T-cell (primary cell): ENCODE data around the gene HSPA1L. TPM values are rescaled to one million over a fixed set of nuclear protein-coding genes. Genes with fewer than 3 reads are reported as not detected.
"Not testable (repeated sequence)": the region's sequence is repeated elsewhere in the genome, so short reads cannot be mapped to it uniquely, and the experiment has no call there.

Source experiments
- ATAC-seq, 4 experiments: fragments of 200-7000 bp in 3 of 4; fragments of 150-1000 bp in 1 of 4; cut with Tn5 transposase; replicated peaks in 1 of 4; 1 replicate in 3 of 4; 2 replicates in 1 of 4; pipeline ENCODE4 v1.10.0; 2021; ENCODE audit warnings: moderate library complexity in 3 of 4, mild to moderate bottlenecking in 2 of 4, moderate number of reproducible peaks in 1 of 4
- CTCF ChIA-PET, 2 donors: fragments of 300-600 bp; sonication (Branson Sonifier 250); formaldehyde crosslinking; loops; one replicate each; lab custom pipeline; 2022; ENCODE audit warnings: antibody characterized with exemption in 2 of 2; lab: Charles Lee
- POLR2A ChIA-PET, 2 donors: fragments of 300-600 bp; sonication (Branson Sonifier 250); formaldehyde crosslinking; loops; one replicate each; lab custom pipeline; 2022; ENCODE audit warnings: antibody characterized with exemption in 2 of 2; lab: Charles Lee
- DNase-seq, 35 experiments: peaks; one replicate each; pipeline versions ENCODE4 v3.0.0 to v3.0.0-alpha.2; 2013 to 2023
- H3K27ac ChIP-seq: one replicate; pipeline ENCODE4 v1.5.1; 2013; ENCODE audit warnings: low read length
- H3K27me3 ChIP-seq, 2 experiments: replicated peaks in 1 of 2; 1 replicate in 1 of 2; 2 replicates in 1 of 2; pipeline versions ENCODE4 v1.6.1 to v1.7.0; 2013; ENCODE audit warnings: low read length in 1 of 2, mixed read lengths in 1 of 2; ENCODE audit not compliant: control insufficient read depth in 2 of 2, insufficient read depth in 2 of 2; ENCODE audit errors: extremely low read depth in 1 of 2
- H3K36me3 ChIP-seq, 2 donors: 1 replicate in 1 of 2; 2 replicates in 1 of 2; pipeline versions ENCODE4 v1.6.1 to v1.7.0; 2013; ENCODE audit warnings: low read length in 1 of 2; ENCODE audit not compliant: control insufficient read depth in 2 of 2, insufficient read depth in 1 of 2; ENCODE audit errors: extremely low read depth in 1 of 2
- H3K4me1 ChIP-seq, 2 experiments: 1 replicate in 1 of 2; 2 replicates in 1 of 2; pipeline versions ENCODE4 v1.6.1 to v1.7.0; 2013; ENCODE audit warnings: low read length in 2 of 2, mixed read lengths in 1 of 2; ENCODE audit not compliant: insufficient read depth in 2 of 2, control insufficient read depth in 1 of 2; ENCODE audit errors: extremely low read depth in 1 of 2
- H3K4me3 ChIP-seq, 2 donors: 1 replicate in 1 of 2; 2 replicates in 1 of 2; pipeline versions ENCODE4 v1.5.1 to v1.7.0; 2013; ENCODE audit warnings: mild to moderate bottlenecking in 2 of 2, low read length in 1 of 2, moderate library complexity in 1 of 2; ENCODE audit not compliant: control insufficient read depth in 1 of 2; ENCODE audit errors: extremely low read depth in 1 of 2
- H3K9me3 ChIP-seq: 2 replicates; pipeline ENCODE4 v1.7.0; 2013
- H3K27ac Mint-ChIP-seq, 2 donors: one replicate each; pipeline ENCODE4 v1.8.0; 2020 to 2021; ENCODE audit warnings: mild to moderate bottlenecking in 2 of 2, mixed read lengths in 2 of 2
- H3K27me3 Mint-ChIP-seq, 2 donors: one replicate each; pipeline ENCODE4 v1.8.0; 2021 to 2022; ENCODE audit warnings: mixed read lengths in 2 of 2
- H3K36me3 Mint-ChIP-seq: one replicate; pipeline ENCODE4 v1.8.0; 2021; ENCODE audit warnings: mixed read lengths
- H3K4me1 Mint-ChIP-seq, 3 donors: one replicate each; pipeline ENCODE4 v1.8.0; 2020 to 2022; ENCODE audit warnings: mixed read lengths in 3 of 3, mild to moderate bottlenecking in 1 of 3
- H3K4me3 Mint-ChIP-seq, 3 donors: one replicate each; pipeline ENCODE4 v1.8.0; 2020 to 2022; ENCODE audit warnings: mild to moderate bottlenecking in 3 of 3, mixed read lengths in 3 of 3, moderate library complexity in 3 of 3
- H3K9me3 Mint-ChIP-seq, 3 donors: one replicate each; pipeline ENCODE4 v1.8.0; 2020 to 2022; ENCODE audit warnings: mixed read lengths in 3 of 3
- WGBS: methylation state at CpG from one replicate; pipeline ENCODE4 v1.1.5; 2013; ENCODE audit warnings: missing lambda C conversion rate; ENCODE audit not compliant: insufficient coverage; 5-methylcytosine and 5-hydroxymethylcytosine counted together
- total RNA-seq, 35 experiments: library from RNA in 6 of 35; stranded (reverse) in 6 of 35; fragments of 120-200 nt in 1 of 35; gene quantifications; one replicate each; pipeline versions ENCODE4 v1.2.1 to v1.2.4 and lab custom pipeline; 2013 to 2026

HSPA1L gene
- total RNA-seq, 5 donors from 2014 or later (not counting 1 experiment from before 2014, with no cell fraction given) = 2.8 to 8.5 (median 8.1) TPM

DNA sequence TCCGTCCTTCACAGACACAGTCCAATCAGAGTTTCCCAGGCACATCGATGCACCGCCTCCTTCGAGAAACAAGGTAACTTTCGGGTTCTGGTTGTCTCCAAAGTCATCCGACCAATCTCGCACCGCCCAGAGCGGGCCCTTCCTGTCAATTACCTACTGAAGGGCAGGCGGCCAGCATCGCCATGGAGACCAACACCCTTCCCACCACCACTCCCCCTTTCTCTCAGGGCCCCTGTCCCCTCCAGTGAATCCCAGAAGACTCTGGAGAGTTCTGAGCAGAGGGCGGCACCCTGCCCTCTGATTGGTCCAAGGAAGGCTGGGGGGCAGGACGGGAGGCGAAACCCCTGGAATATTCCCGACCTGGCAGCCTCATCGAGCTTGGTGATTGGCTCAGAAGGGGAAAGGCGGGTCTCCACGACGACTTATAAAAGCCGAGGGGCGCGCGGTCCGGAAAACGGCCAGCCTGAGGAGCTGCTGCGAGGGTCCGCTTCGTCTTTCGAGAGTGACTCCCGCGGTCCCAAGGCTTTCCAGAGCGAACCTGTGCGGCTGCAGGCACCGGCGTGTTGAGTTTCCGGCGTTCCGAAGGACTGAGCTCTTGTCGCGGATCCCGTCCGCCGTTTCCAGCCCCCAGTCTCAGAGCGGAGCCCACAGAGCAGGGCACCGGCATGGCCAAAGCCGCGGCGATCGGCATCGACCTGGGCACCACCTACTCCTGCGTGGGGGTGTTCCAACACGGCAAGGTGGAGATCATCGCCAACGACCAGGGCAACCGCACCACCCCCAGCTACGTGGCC lies 12.4 kb upstream of the HSPA1L start, which contains the start of gene HSPA1B:
HSPA1B (plus strand) TSS at position 453 of the 794 bp plus-strand sequence; CDS start at position 666, 213 bp downstream.
- Mint-ChIP-seq H3K36me3 (no peaks in the 10 kb centered on the region), H3K27me3 (no peaks in the 10 kb centered on the region), H3K27ac (peak within 1 kb of the TSS; percentile 98 to 99), H3K4me1 (peaks cover 34 to 49% (median 35%) of the 10 kb centered on the region in 3 donors), H3K9me3 (no peaks in the 10 kb centered on the region), H3K4me3 (peak within 1 kb of the TSS; percentile 86 to 92 (median 92))
- Histone ChIP-seq H3K4me3 (peak within 1 kb of the TSS; percentile 70 to 82), H3K27ac (peak within 1 kb of the TSS; percentile 86), H3K36me3 (no peaks in the 10 kb centered on the region), H3K9me3 (no peaks in the 10 kb centered on the region), H3K4me1 (peaks cover 14 to 43% of the 10 kb centered on the region in 2 experiments), H3K27me3 (no peaks in the 10 kb centered on the region)
- POLR2A ChIA-PET = interaction anchor here (0.6 to 1.1 kb wide), 5 partner anchors 16 to 223 kb away, joined by 3 to 8 read pairs (median 4); partner anchors contain the start of gene LSM2 (in 1 of the 2)
- ATAC-seq (peak; percentile 69 to 77 (median 74)), DNase-seq (peak; percentile 42 to 89 (median 68))
- 0% methylated on average over 37 of the region's 56 CpGs for WGBS
- CTCF ChIA-PET = interaction anchor here in 1 of 2 donors (0.8 to 1.2 kb wide), 3 partner anchors 89 to 229 kb away, joined by 3 to 4 read pairs (median 3); partner anchors contain the start of gene BAG6

- peak; percentile 4 to 18 (median 12) for ATAC-seq
- Mint-ChIP-seq H3K36me3 (no peaks in the 10 kb centered on the region), H3K27ac (peak overlapping the region; percentile 98 to 99), H3K27me3 (no peaks in the 10 kb centered on the region), H3K9me3 (no peaks in the 10 kb centered on the region), H3K4me3 (peak overlapping the region; percentile 86 to 92 (median 92)), H3K4me1 (peaks cover 40 to 54% (median 40%) of the 10 kb centered on the region in 3 donors)
- Histone ChIP-seq H3K27me3 (no peaks in the 10 kb centered on the region), H3K27ac (peak overlapping the region; percentile 86), H3K36me3 (no peaks in the 10 kb centered on the region), H3K4me3 (peak overlapping the region; percentile 70 to 82), H3K9me3 (no peaks in the 10 kb centered on the region), H3K4me1 (peaks cover 17 to 48% of the 10 kb centered on the region in 2 experiments)
- peak in 5 of 35 experiments; percentile 21 to 41 (median 28) for DNase-seq
- WGBS = 0% methylated on average over 5 of the region's 13 CpGs
- ChIA-PET CTCF (interaction anchor here in 1 of 2 donors (0.8 to 1.2 kb wide), 3 partner anchors 97 to 228 kb away, joined by 3 to 4 read pairs (median 3); partner anchors contain the start of gene BAG6), POLR2A (interaction anchor here in 1 of 2 donors (0.6 to 1.2 kb wide), 3 partner anchors 8 to 285 kb away, joined by 3 to 5 read pairs (median 3); partner anchors contain the start of genes DDX39B and LSM2)
Measured at GRCh38 chr6:31826793-31827285, 11.8 kb upstream of the HSPA1L start.

DNA sequence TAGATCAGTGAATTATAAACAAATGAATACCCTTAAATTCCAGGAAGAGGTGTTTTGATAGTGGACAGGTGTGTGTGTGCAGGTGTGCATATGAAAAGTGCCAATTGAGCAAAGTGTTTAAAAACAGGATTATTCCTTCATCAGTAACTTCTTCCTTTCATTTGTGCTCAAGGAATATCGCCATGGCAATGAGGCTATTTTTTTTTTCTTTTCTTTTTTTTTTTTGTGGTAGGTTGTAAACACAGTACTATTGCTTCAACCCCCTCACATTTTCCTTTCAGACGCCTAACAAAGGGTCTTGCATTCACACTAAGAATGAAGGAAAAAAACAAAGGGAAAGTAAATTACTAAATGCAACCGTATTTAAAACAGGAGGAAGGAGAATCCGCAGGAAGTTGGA lies 10.5 kb upstream of the HSPA1L start:
- DNase-seq (no peak), ATAC-seq (no peak)
- H3K27ac Mint-ChIP-seq = peak overlapping the region; percentile 98 to 99
- peaks cover 39 to 57% (median 40%) of the 10 kb centered on the region in 3 donors for H3K4me1 Mint-ChIP-seq
- no CpG with 5 or more reads among the region's 4 CpGs for WGBS
- peak overlapping the region in 1 of 3 donors; percentile 86 for H3K4me3 Mint-ChIP-seq
- Histone ChIP-seq H3K27ac (peak overlapping the region; percentile 8), H3K4me1 (peaks cover 12 to 47% of the 10 kb centered on the region in 2 experiments), H3K27me3 (no peaks in the 10 kb centered on the region), H3K9me3 (no peaks in the 10 kb centered on the region), H3K36me3 (no peaks in the 10 kb centered on the region), H3K4me3 (no peak overlapping the region)
- ChIA-PET POLR2A (interaction anchor here in 1 of 2 donors (0.6 to 0.7 kb wide), 2 partner anchors 17 to 237 kb away, joined by 3 read pairs; no protein-coding TSS in a partner anchor), CTCF (no interaction called here)
- no peaks in the 10 kb centered on the region for H3K36me3 Mint-ChIP-seq
- H3K9me3 Mint-ChIP-seq = no peaks in the 10 kb centered on the region
- no peaks in the 10 kb centered on the region for H3K27me3 Mint-ChIP-seq

GRCh38 chr6:31823592-31824196 lies 8.6 kb upstream of the HSPA1L start:
- H3K27me3 ChIP-seq, DNase-seq, H3K36me3 ChIP-seq, ATAC-seq, H3K4me3 ChIP-seq, H3K9me3 ChIP-seq, H3K9me3 Mint-ChIP-seq, H3K27ac ChIP-seq, H3K36me3 Mint-ChIP-seq, H3K27me3 Mint-ChIP-seq: not testable (repeated sequence)
- peaks cover 10 to 54% of the 10 kb centered on the region in 2 experiments for H3K4me1 ChIP-seq
- peak overlapping the region; percentile 52 to 64 for H3K27ac Mint-ChIP-seq
- POLR2A ChIA-PET = interaction anchor here (0.5 to 0.6 kb wide), 2 partner anchors 11 to 310 kb away, joined by 3 to 6 read pairs; no protein-coding TSS in a partner anchor
- H3K4me1 Mint-ChIP-seq = peaks cover 29 to 62% (median 45%) of the 10 kb centered on the region in 3 donors
- WGBS = no CpG with 5 or more reads among the region's 9 CpGs
- H3K4me3 Mint-ChIP-seq = peak overlapping the region in 1 of 3 donors; percentile 6
- CTCF ChIA-PET = interaction anchor here in 1 of 2 donors (0.6 to 1.9 kb wide), 3 partner anchors 12 to 226 kb away, joined by 3 to 6 read pairs (median 3); partner anchors contain the start of gene LSM2

DNA sequence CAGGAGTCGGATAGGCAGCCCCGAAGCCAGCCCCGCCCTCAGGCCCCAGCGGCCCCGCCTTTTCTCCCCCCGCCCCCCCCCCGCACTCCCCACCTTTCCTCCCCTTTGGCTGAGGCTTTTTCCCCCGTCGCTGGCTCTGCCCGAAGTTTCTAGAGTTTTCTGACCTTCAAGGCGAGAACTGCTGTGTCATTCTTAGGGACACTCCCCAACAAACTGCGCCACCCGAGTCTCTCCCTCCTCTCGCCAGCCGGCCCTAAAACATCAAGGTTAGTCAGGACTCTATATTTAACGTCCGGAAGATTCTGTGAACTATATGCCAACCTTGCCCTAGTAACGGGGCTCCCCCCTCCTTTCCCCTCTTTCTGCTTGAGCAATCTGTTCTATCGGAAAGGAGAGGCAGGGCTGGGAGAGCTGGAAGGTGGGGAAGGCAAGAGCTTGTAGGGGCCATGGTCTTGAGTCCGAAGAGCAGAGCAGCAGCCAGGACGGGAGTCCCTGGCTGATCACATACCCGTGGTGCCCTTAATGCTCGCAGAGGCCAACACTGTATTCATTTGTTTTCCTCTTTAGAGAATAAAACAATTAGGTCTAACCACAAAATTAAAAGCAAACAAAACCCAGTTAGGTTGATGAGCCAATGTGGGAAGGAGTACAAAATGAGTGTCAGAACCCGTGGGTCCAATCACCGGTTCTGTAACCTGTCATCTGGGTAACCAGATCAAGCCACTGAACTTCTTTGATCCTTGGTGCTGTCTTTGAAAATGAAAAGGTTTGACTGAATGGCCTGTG lies 7.1 kb upstream of the HSPA1L start:
- ATAC-seq (peak; percentile 32 to 53 (median 41)), DNase-seq (peak; percentile 32 to 73 (median 45))
- H3K36me3 Mint-ChIP-seq = no peaks in the 10 kb centered on the region
- no peaks in the 10 kb centered on the region for H3K27me3 Mint-ChIP-seq
- Histone ChIP-seq H3K36me3 (no peaks in the 10 kb centered on the region), H3K4me1 (peaks cover 14 to 57% of the 10 kb centered on the region in 2 experiments), H3K27me3 (no peaks in the 10 kb centered on the region), H3K27ac (peak overlapping the region; percentile 85), H3K4me3 (peak overlapping the region; percentile 78 to 89), H3K9me3 (no peaks in the 10 kb centered on the region)
- 0% methylated on average over 7 of the region's 25 CpGs for WGBS
- H3K4me1 Mint-ChIP-seq = peaks cover 36 to 74% (median 58%) of the 10 kb centered on the region in 3 donors
- H3K9me3 Mint-ChIP-seq = no peaks in the 10 kb centered on the region
- peak overlapping the region; percentile 98 to 99 for H3K27ac Mint-ChIP-seq
- peak overlapping the region; percentile 93 to 95 (median 95) for H3K4me3 Mint-ChIP-seq
- POLR2A ChIA-PET = interaction anchor here (0.6 kb wide), 2 partner anchors 15 to 274 kb away, joined by 3 to 4 read pairs; partner anchors contain the start of gene LSM2 (in 1 of the 2)
- CTCF ChIA-PET = interaction anchor here (0.6 to 1.9 kb wide), 2 partner anchors 15 to 148 kb away, joined by 3 to 6 read pairs; partner anchors contain the start of gene LSM2 (in 1 of the 2)
